ENCODE measurements around the gene CSAD. TPM values are rescaled to one million over a fixed set of nuclear protein-coding genes. Genes with fewer than 3 reads are reported as not detected.

Gene CSAD
- total RNA-seq, 4 donors from 2014 or later: 7.2 to 33.6 (median 19.2) TPM

DNA sequence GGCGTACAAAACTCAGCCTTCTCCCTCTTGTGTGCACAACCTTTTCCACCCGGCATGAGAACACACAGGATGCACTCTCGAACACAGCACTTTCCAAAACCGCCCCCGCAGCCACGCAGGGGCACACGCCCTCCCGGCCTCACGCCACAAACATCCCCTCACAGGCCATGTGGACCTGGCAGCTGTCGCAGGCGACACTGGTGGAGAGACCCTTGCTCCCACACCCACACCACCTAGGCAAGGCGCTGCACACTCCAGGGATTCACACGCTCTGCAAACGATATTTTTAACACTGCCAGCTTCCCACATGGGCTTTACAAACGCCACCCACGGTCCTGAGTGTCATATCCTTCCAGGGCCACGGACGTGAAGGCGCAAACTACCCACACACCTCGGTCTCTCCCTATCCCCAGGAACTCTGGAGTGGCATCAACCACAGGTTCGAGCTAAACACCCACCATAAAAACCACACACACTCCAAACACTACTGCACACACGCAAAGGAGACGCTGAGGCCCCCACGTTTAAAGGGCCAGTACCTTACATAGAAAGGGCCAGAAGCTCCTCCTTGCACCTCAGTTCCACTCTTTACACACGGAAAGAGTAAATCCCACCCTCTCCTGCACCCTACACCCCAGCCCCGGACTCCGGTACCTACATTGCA lies 38.7 kb upstream of the CSAD start:
- 3 to 5% methylated on average over 27 of the region's 27 CpGs for whole genome bisulfite sequencing, 2 donors
- DNase-seq (ENCODE audit: low spot score in 2 of 2): no peak
- H3K4me3 ChIP-seq (ENCODE audit: low read depth, poor library complexity, severe bottlenecking): peak overlapping the region; percentile 38
- intact Hi-C loops (cut with DNase I; ENCODE audit: low total_unique reads): no loop called here
- TF ChIP-seq, protein P1, sequence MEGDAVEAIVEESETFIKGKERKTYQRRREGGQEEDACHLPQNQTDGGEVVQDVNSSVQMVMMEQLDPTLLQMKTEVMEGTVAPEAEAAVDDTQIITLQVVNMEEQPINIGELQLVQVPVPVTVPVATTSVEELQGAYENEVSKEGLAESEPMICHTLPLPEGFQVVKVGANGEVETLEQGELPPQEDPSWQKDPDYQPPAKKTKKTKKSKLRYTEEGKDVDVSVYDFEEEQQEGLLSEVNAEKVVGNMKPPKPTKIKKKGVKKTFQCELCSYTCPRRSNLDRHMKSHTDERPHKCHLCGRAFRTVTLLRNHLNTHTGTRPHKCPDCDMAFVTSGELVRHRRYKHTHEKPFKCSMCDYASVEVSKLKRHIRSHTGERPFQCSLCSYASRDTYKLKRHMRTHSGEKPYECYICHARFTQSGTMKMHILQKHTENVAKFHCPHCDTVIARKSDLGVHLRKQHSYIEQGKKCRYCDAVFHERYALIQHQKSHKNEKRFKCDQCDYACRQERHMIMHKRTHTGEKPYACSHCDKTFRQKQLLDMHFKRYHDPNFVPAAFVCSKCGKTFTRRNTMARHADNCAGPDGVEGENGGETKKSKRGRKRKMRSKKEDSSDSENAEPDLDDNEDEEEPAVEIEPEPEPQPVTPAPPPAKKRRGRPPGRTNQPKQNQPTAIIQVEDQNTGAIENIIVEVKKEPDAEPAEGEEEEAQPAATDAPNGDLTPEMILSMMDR (IDR thresholded peaks at IDR 0.05): no peak
- TF ChIP-seq POLR2A (IDR thresholded peaks at IDR 0.05): no peak

DNA sequence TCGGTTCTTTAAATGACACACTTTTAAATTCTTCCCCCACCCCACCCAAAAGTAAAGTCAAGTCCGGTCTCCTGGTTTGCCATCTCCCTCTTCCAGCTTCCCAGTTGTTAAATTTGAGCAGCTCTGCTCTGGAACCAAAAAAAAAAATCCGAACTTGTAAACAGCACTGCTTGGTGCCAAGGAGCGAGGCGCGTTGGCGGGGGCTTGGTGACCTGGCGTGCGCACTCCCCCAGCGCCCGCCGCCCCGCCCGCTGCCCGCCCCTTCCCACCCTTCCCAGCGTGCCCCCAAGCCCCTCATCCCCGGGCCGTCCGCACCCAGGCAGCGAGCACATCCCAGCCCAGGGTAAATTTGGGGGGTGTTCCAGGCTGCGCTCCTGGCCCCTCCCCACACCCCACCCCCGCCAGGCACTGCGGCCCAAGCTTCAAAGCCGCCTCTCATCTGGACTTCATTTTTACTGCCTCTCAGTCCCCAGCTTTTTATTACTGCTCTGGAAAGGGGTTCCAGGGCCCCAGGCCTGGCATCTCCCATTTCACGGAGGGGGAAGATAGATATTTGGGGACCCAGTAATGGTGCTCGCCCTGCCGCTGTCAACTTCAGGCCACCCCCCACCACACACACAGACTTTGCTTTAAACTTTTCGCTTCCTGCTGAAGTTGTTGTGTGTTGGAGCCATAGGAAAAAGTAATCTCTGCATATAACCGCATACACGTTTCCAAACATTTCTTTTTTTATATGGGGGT lies 38.0 kb upstream of the CSAD start:
- WGBS, 2 donors: 15 to 17% methylated on average over 28 to 30 of the region's 30 CpGs
- DNase-seq (ENCODE audit: low spot score in 2 of 2): no peak
- H3K4me3 ChIP-seq (ENCODE audit: low read depth, poor library complexity, severe bottlenecking): peak overlapping the region; percentile 38
- intact Hi-C loops (cut with DNase I; ENCODE audit: low total_unique reads): no loop called here
- no peak for TF ChIP-seq POLR2A (IDR thresholded peaks at IDR 0.05)
- TF ChIP-seq, protein P1 (IDR thresholded peaks at IDR 0.05): no peak

DNA sequence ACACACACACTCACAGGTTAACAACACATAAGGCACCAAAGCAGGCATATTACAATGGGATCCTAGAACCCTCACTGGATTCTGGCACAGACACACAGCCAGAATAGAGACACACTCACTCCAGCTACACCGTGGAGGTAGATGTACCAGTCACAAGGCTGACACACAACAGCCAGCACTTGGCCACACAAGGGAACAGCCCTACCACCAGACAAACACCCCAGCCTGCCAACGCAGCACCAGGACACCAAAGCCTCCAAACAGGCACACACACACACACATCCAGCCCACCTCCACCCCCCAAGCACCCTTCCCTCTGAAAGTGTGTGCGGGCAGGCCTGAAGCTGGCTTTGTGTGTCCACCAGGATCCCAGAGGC lies 37.2 kb upstream of the CSAD start:
- DNase-seq (ENCODE audit: low spot score in 2 of 2): no peak
- TF ChIP-seq, protein P1 (IDR thresholded peaks at IDR 0.05): no peak
- WGBS, 2 donors: 33 to 66% methylated on average over 3 of the region's 3 CpGs
- no peak overlapping the region for H3K4me3 ChIP-seq (ENCODE audit: low read depth, poor library complexity, severe bottlenecking)
- intact Hi-C loops (cut with DNase I; ENCODE audit: low total_unique reads): no loop called here

DNA sequence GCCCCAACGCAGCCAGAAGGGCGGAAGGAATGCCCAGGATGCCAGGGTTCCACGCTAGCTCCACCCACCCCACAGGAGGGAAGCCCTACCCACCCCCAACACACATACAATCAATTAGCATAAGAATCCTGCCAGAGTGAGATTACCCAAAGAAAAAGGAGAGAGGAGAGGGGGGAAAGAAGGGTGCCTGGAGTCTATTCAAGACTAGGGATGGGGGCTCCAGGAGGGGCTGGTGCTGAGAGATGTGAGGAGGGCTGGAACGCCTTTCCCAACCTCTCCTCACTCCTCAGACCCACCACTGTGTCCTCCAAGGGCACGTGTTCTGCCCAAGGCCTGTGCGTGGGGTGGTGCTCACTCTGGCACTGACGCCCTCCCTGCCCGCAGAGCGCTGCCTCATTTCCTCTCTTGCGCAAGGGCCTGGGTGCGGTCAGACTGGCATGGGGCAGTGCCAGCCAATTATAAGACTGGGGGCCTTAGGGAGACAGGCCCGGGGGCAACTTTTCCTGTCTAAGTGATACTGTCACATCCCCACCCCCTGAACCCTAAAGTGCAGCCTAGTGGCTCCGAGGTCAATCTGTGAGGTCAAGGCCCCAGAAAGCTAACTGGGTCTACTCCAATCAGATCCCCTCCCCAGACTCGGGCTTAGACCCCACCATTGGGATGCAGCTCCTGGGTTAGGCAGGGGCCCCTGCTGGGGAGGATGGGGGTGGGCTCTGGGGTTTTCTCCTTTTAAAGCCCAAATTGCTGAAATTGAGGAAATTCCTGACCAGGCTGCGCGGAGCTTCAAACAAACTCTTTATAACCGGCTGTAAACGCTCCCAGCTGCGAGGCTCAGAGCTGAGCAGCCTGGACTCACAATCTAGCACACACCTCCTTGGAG lies 36.6 kb upstream of the CSAD start:
- intact Hi-C loops (cut with DNase I; ENCODE audit: low total_unique reads): no loop called here
- 29 to 40% methylated on average over 18 to 19 of the region's 19 CpGs for WGBS, 2 donors
- TF ChIP-seq, protein P1 (IDR thresholded peaks at IDR 0.05): no peak
- TF ChIP-seq POLR2A (IDR thresholded peaks at IDR 0.05): no peak
- no peak overlapping the region for H3K4me3 ChIP-seq (ENCODE audit: low read depth, poor library complexity, severe bottlenecking)
- no peak for DNase-seq (ENCODE audit: low spot score in 2 of 2)

- DNase-seq (ENCODE audit: low spot score in 2 of 2): no peak
- WGBS, 2 donors: 79% methylated on average over 8 of the region's 8 CpGs
- H3K4me3 ChIP-seq (ENCODE audit: low read depth, poor library complexity, severe bottlenecking): no peak overlapping the region
- TF ChIP-seq POLR2A (IDR thresholded peaks at IDR 0.05): no peak
- TF ChIP-seq, protein P1 (IDR thresholded peaks at IDR 0.05): no peak
- intact Hi-C loops (cut with DNase I; ENCODE audit: low total_unique reads): no loop called here
Measured at GRCh38 chr12:53215497-53215896, 34.8 kb upstream of the CSAD start.
